Measurements from ENCODE around the gene RASSF3.

The RASSF3 gene

DNA sequence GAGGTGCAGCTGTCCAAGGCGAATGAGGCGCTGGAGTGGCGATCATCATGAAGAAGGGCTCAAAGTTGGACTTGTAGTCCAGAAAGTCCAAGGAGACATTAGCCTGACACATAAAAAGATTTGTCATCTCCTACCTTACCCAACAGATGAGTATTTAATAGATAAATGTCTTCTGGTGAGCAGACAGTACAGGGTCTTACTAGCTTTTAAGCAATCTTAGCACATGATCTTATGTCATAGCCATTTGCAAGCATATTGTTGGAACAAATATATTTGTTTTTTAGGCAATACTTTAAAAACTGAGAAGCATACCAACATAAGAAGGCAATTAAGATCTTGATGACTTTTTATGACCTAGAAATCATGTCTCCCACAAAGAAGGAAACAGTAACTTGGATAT, 132.9 kb downstream of the RASSF3 start:
- H3K4me1 ChIP-seq (ENCODE audit: low read length), result no peaks in the 10 kb centered on the region
- no peaks in the 10 kb centered on the region for H4K20me1 ChIP-seq (ENCODE audit: insufficient read depth, low read length)
- H3K9ac ChIP-seq (ENCODE audit: low read length), result no peak overlapping the region
- no peak overlapping the region for H3K4me2 ChIP-seq (ENCODE audit: low read length)
- no peaks in the 10 kb centered on the region for H3K79me2 ChIP-seq (ENCODE audit: low read length)
- H3K9me3 ChIP-seq (ENCODE audit: insufficient read depth, low read length), result no peaks in the 10 kb centered on the region
- no peak overlapping the region for H2AFZ ChIP-seq (ENCODE audit: low read depth, low read length)
- peaks cover 9% of the 10 kb centered on the region for H3K36me3 ChIP-seq (replicated peaks; ENCODE audit: low read depth, low read length)
- TF ChIP-seq, protein P1, sequence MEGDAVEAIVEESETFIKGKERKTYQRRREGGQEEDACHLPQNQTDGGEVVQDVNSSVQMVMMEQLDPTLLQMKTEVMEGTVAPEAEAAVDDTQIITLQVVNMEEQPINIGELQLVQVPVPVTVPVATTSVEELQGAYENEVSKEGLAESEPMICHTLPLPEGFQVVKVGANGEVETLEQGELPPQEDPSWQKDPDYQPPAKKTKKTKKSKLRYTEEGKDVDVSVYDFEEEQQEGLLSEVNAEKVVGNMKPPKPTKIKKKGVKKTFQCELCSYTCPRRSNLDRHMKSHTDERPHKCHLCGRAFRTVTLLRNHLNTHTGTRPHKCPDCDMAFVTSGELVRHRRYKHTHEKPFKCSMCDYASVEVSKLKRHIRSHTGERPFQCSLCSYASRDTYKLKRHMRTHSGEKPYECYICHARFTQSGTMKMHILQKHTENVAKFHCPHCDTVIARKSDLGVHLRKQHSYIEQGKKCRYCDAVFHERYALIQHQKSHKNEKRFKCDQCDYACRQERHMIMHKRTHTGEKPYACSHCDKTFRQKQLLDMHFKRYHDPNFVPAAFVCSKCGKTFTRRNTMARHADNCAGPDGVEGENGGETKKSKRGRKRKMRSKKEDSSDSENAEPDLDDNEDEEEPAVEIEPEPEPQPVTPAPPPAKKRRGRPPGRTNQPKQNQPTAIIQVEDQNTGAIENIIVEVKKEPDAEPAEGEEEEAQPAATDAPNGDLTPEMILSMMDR (IDR thresholded peaks at IDR 0.05; ENCODE audit: low read depth, low read length), result no peak
- TF ChIP-seq EZH2phosphoT487 (IDR thresholded peaks at IDR 0.05; ENCODE audit: low read depth), result no peak
- no peaks in the 10 kb centered on the region for H3K27me3 ChIP-seq (ENCODE audit: low read depth, low read length)
- no peak overlapping the region for H3K27ac ChIP-seq (ENCODE audit: low read length)
- no peak overlapping the region for H3K4me3 ChIP-seq (ENCODE audit: low read length)

DNA sequence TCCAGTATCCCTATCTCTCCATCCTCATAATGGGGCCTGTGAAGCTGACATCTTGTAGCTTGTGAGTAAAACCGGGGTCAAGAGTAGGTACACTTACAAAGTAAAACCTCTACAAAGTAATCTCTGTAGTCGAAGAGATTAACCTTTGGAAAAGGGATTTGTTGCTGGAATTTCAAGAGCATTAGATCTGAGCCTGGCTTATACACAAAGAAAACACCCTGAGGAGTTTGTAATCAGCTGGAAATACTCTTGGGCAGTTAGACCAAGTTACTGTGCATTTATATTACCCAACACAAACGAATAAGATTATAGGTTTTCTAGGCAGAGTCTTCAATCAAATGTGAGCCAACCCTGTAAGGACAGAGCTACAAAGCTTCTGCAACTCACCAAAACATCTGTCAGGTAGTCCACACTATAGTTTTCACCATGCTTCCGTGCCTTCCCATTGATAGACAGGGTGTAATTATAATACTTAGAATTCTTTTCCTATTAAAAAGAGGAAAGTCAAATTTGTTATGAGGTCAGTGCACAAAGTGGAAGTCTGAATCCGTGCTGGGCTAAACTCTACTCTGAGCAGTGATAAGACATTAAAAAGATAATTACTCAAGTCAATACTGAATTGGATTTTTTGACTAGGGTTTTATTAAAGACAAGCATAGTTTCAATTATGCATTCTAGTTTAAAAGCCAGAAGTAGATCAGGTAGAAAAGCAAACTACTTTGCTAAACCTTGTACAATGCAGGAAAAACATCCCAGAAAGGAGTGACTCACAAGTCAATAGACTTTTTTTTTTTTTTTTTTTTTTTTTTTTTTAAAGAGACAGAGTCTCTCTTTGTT, 134.3 kb downstream of the RASSF3 start:
- H3K4me2 ChIP-seq (ENCODE audit: low read length), result no peak overlapping the region
- H3K9me3 ChIP-seq (ENCODE audit: insufficient read depth, low read length), result no peaks in the 10 kb centered on the region
- H3K36me3 ChIP-seq (replicated peaks; ENCODE audit: low read depth, low read length), result peaks cover 3% of the 10 kb centered on the region
- H3K27ac ChIP-seq (ENCODE audit: low read length), result no peak overlapping the region
- H3K4me1 ChIP-seq (ENCODE audit: low read length), result no peaks in the 10 kb centered on the region
- H3K9ac ChIP-seq (ENCODE audit: low read length), result no peak overlapping the region
- H4K20me1 ChIP-seq (ENCODE audit: insufficient read depth, low read length), result no peaks in the 10 kb centered on the region
- no peaks in the 10 kb centered on the region for H3K79me2 ChIP-seq (ENCODE audit: low read length)
- no peak overlapping the region for H3K4me3 ChIP-seq (ENCODE audit: low read length)
- no peak overlapping the region for H2AFZ ChIP-seq (ENCODE audit: low read depth, low read length)
- no peaks in the 10 kb centered on the region for H3K27me3 ChIP-seq (ENCODE audit: low read depth, low read length)
- TF ChIP-seq, protein P1 (IDR thresholded peaks at IDR 0.05; ENCODE audit: low read depth, low read length), result no peak
- no peak for TF ChIP-seq EZH2phosphoT487 (IDR thresholded peaks at IDR 0.05; ENCODE audit: low read depth)

DNA sequence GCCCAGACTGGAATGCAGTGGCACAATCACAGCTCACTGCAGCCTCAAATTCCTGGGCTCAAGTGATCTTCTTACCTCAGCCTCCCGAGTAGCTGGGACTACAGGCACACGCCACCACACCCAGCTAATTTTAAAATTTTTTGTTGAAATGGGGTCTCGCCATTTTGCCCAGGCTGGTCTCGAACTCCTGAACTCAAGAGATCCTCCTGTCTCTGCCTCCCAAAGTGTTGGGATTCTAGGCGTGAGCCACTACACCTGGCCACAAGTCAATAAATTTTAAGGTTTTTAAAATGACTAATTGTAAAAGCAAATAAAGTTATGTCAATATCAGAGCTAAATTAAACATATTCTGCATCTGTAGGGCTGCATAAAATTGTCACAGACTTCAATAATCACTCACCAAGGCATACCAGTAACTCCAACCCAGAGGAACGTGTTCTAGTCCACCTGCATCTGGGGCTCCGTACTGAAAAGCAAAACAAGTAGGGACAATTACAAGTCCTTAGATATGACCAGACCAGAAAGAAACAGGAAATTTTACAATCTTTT, 135.0 kb downstream of the RASSF3 start:
- Histone ChIP-seq H2AFZ (ENCODE audit: low read depth, low read length) (no peak overlapping the region), H3K9me3 (ENCODE audit: insufficient read depth, low read length) (no peaks in the 10 kb centered on the region), H3K4me2 (ENCODE audit: low read length) (no peak overlapping the region), H3K36me3 (replicated peaks; ENCODE audit: low read depth, low read length) (peaks cover under 1% of the 10 kb centered on the region), H3K27me3 (ENCODE audit: low read depth, low read length) (no peaks in the 10 kb centered on the region), H4K20me1 (ENCODE audit: insufficient read depth, low read length) (no peaks in the 10 kb centered on the region), H3K9ac (ENCODE audit: low read length) (no peak overlapping the region), H3K79me2 (ENCODE audit: low read length) (no peaks in the 10 kb centered on the region), H3K27ac (ENCODE audit: low read length) (no peak overlapping the region), H3K4me1 (ENCODE audit: low read length) (no peaks in the 10 kb centered on the region), H3K4me3 (ENCODE audit: low read length) (no peak overlapping the region)
- no peak for TF ChIP-seq EZH2phosphoT487 (IDR thresholded peaks at IDR 0.05; ENCODE audit: low read depth)
- TF ChIP-seq, protein P1 (IDR thresholded peaks at IDR 0.05; ENCODE audit: low read depth, low read length), result no peak

DNA sequence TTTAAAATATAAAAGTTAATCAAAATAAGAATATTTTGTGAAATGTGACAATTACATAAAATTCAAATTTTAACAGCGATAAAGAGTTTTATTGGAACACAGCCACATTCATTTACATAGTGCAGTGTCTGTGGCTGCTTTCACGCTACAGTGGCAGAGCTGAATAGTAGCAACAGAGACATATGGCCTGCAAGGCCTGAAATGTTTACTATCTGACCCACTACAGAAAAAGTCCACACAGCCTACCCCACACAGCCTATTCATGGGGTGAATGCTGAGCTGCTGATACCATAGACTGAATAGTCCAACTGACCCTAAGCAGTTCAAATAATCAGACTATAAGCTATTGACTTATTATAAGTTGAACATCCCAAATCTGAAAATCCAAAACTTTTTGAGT, 135.7 kb downstream of the RASSF3 start:
- Histone ChIP-seq H3K4me3 (ENCODE audit: low read length) (no peak overlapping the region), H3K27ac (ENCODE audit: low read length) (no peak overlapping the region), H3K9ac (ENCODE audit: low read length) (no peak overlapping the region), H2AFZ (ENCODE audit: low read depth, low read length) (no peak overlapping the region), H3K27me3 (ENCODE audit: low read depth, low read length) (no peaks in the 10 kb centered on the region), H4K20me1 (ENCODE audit: insufficient read depth, low read length) (no peaks in the 10 kb centered on the region), H3K9me3 (ENCODE audit: insufficient read depth, low read length) (no peaks in the 10 kb centered on the region), H3K79me2 (ENCODE audit: low read length) (no peaks in the 10 kb centered on the region), H3K4me1 (ENCODE audit: low read length) (no peaks in the 10 kb centered on the region), H3K36me3 (replicated peaks; ENCODE audit: low read depth, low read length) (no peaks in the 10 kb centered on the region), H3K4me2 (ENCODE audit: low read length) (no peak overlapping the region)
- TF ChIP-seq EZH2phosphoT487 (IDR thresholded peaks at IDR 0.05; ENCODE audit: low read depth), result no peak
- TF ChIP-seq, protein P1 (IDR thresholded peaks at IDR 0.05; ENCODE audit: low read depth, low read length), result no peak

Data from OCI-LY3 (cell line).